C4-2B (cell line): ENCODE results near the gene VTCN1.

ENCODE experiments used
- H3K27ac ChIP-seq: fragments of 450-650 bp; 2 replicates; pipeline ENCODE4 v1.5.1; 2017
- ZFX ChIP-seq: fragments of 450-650 bp; IDR thresholded peaks from 2 replicates; pipeline ENCODE4 v1.6.1; 2017
- TF ChIP-seq, protein P1 (sequence below): fragments of 450-650 bp; conservative IDR thresholded peaks from 2 replicates; pipeline ENCODE4 v1.5.1; 2017; ENCODE audit warnings: mild to moderate bottlenecking

VTCN1 gene

DNA sequence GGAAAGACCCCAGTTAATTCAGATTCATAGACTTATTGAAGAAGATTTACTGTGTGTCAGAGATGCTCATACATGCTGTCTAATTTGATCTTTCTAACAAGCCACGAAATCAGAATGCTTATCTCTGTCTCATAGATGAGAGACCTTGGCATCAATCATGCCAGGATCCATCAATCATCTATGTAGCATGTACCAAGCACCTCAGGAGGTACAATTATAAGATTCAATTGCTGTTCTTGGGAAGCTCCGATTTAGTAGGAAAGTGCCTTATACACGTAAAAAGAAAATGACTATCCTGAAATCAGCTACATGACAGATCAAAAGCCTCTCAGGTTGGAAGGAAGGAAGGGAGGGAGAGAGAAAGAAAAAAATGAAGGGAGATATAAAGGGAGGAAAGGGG is 18.5 kb upstream of the VTCN1 start:
- H3K27ac ChIP-seq, result no peak overlapping the region
- TF ChIP-seq ZFX, result no peak
- TF ChIP-seq, protein P1, sequence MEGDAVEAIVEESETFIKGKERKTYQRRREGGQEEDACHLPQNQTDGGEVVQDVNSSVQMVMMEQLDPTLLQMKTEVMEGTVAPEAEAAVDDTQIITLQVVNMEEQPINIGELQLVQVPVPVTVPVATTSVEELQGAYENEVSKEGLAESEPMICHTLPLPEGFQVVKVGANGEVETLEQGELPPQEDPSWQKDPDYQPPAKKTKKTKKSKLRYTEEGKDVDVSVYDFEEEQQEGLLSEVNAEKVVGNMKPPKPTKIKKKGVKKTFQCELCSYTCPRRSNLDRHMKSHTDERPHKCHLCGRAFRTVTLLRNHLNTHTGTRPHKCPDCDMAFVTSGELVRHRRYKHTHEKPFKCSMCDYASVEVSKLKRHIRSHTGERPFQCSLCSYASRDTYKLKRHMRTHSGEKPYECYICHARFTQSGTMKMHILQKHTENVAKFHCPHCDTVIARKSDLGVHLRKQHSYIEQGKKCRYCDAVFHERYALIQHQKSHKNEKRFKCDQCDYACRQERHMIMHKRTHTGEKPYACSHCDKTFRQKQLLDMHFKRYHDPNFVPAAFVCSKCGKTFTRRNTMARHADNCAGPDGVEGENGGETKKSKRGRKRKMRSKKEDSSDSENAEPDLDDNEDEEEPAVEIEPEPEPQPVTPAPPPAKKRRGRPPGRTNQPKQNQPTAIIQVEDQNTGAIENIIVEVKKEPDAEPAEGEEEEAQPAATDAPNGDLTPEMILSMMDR, result no peak

DNA sequence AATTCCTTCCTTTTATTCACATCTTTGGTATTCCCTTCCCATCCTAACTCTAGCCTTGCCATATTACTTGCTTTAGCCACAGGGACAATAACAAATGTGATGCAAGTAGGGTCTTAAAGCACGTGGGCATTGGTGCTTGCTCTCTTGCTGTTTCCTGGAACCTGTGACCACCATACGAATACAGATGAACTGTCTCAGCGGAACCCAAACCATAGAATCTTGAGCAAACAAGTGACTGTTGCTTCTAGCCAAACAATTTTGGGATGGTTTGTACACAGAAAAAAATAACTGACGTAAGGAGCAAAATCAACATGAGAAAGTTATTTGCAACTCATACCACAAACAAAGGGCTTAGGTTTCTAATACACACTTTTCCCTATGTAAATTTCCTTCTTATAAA is 15.2 kb upstream of the VTCN1 start:
- H3K27ac ChIP-seq, result no peak overlapping the region

DNA sequence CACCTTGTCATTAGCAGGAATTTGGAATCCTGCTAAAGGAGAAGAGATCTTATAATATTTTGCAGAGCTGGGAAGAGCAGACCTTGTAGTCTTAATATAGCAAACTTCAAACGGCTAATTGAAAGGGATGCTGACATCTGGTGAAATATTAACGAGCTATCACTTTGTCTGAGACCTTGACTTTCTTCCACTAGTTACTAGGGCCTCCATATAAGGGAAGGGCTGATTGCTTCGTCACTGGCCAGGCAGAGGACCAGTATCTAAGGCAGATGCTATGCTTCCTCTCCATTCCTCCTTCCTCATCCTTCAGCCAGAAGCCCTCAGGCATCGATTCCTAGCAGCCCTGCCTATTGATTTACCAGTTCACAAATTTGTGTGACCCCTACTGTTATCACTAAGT is 6.0 kb upstream of the VTCN1 start:
- TF ChIP-seq, protein P1, result no peak
- no peak for TF ChIP-seq ZFX
- H3K27ac ChIP-seq, result no peak overlapping the region

More for the DNA sequence above, 15.2 kb upstream of the VTCN1 start:
- no peak for TF ChIP-seq ZFX
- TF ChIP-seq, protein P1, result no peak

DNA sequence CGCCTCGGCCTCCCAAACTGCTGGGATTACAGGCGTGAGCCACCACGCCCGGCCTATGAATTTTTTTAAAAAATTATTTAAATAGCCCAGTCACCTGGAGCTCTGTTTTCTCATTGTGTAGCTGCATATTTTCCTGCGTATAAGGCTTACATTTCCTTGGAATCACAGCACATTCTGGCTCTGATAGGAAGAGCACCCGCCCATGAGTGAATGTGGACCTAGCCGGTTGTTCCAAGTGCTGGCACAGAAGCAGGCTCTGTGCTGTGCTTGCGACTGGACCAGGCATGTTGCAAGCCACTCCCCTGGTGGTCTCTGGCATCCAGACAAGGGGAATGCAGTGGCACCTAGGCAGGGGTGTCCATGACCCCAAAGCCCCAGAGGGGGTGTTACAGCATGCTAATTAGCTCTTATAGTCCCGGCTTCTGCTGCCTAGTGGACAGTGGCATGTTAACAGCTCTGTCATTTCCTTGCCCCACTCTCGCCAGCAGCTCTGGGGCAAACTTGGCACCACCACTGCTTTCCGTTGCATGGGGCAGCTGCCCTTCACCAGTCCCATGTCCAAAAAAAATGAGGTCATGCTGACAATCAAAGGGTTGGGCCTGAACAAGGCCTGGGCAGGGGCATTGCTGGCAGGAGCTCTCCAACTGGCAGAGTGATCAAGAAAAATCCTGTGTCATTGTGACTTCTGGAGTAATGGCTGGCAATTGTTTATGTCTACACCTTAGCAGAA is 5.2 kb upstream of the VTCN1 start:
- no peak overlapping the region for H3K27ac ChIP-seq
- no peak for TF ChIP-seq ZFX
- TF ChIP-seq, protein P1, result no peak

DNA sequence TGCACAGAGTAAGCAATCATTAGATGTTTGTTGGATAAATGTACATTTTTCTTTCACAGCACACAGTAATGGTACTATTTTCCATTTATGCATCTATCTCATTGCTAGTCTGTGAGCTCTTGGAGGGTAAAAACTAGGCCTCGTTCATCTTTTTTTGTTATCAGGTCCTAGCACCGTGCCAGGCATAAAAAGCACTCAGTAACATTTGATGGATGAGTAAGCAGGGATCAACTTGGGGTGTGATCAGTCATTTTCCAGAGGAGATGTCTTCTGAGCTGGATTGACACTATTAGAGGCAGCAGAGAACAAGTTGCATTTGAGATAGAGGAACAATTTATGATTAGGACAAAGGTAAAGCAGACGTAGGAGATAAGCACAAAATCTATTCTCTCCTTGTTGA is 4.3 kb upstream of the VTCN1 start:
- TF ChIP-seq, protein P1, result no peak
- no peak for TF ChIP-seq ZFX
- no peak overlapping the region for H3K27ac ChIP-seq

DNA sequence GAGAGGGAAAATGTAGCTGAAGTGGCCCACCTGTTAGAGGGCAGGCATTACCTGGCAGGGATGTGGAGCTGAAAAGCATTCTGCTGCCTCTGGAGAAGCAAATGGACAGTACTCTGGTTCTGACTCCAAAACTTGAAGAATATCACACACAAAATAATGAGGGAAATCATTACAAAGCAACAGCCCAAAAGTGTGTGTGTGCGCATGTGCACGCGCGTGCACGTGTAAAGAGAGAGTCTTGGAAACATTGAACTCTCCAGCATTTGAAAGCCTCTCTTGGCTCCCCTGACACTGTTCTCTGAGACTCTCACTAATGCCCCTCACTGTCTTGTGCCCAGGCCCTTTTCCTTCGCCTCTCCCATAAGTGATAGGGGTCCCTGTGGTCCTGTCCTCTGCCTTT is 2.3 kb upstream of the VTCN1 start:
- no peak overlapping the region for H3K27ac ChIP-seq
- TF ChIP-seq, protein P1, result no peak
- no peak for TF ChIP-seq ZFX

DNA sequence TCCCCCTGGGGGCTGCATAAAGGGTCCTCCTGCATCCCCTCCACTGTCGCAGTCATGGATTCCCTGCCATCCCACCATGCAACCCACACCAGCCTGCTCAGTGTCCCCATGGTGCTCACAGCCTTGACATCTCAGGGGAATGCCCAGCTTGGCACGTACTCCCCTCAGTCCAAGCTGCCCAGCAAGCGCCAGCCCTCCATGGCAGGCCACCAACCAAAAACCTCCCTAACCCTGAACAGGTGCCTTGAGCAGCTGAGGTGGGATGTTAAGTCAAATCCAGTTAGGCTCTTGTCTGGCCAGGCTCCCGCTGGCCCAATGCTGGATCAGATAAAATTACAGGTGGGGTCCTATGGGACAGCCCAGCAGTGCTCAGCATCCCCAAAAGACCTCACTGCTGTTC is 341 bp downstream of the VTCN1 start:
- H3K27ac ChIP-seq, result no peak overlapping the region
- TF ChIP-seq ZFX, result no peak
- TF ChIP-seq, protein P1, result no peak
